DND-41 (cell line): ENCODE results near the gene DLG2.

Experiments used
- CTCF ChIP-seq: IDR thresholded peaks from 2 replicates; pipeline ENCODE4 v1.5.1; 2012; ENCODE audit warnings: borderline replicate concordance, low read length, moderate library complexity, mild to moderate bottlenecking; ENCODE audit not compliant: poor library complexity, severe bottlenecking; ENCODE audit errors: extremely low read depth
- EZH2 ChIP-seq: IDR thresholded peaks from 3 replicates; pipeline ENCODE4 v1.6.1; 2012; ENCODE audit warnings: borderline replicate concordance, low read depth, mild to moderate bottlenecking, moderate library complexity, low read length, inconsistent platforms; ENCODE audit not compliant: severe bottlenecking

- TF ChIP-seq CTCF (no peak), EZH2 (no peak)
These were observed 1981.6 kb downstream of the DLG2 start for GRCh38 chr11:83645561-83645960.
